GM12864 (cell line): ENCODE data around the gene AIMP1.

ENCODE experiments used
- DNase-seq: peaks from one replicate; pipeline ENCODE4 v3.0.0-alpha.2; 2011; ENCODE audit warnings: low read depth
- H3K4me3 ChIP-seq: 2 replicates; pipeline ENCODE4 v1.5.1; 2011; ENCODE audit warnings: mild to moderate bottlenecking, low read depth, low read length, control low read depth
- CTCF ChIP-seq: IDR thresholded peaks from 2 replicates; pipeline ENCODE4 v1.5.1; 2011; ENCODE audit warnings: low read depth, mild to moderate bottlenecking, moderate library complexity, low read length, control low read depth, inconsistent platforms; ENCODE audit errors: missing control alignments

The AIMP1 gene

DNA sequence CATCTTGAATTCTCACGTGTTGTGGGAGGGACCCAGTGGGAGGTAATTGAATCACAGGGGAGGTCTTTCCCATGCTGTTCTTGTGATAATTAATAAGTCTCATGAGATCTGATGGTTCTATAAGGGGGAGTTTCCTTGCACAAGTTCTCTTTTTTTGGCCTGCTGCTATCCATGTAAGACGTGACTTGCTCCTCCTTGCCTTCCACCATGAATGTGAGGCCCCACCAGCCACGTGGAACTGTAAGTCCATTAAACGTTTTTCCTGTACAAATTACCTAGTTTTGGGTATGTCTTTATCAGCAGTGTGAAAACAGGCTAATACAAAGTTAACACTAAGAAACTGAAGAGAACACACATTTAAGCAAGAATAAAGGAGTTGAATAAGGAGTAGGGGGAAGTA is 16.4 kb upstream of the AIMP1 start:
- DNase-seq = no peak
- H3K4me3 ChIP-seq = no peak overlapping the region
- TF ChIP-seq CTCF = no peak

GRCh38 chr4:106301393-106302061 is 14.8 kb upstream of the AIMP1 start:
- no peak for DNase-seq
- no peak overlapping the region for H3K4me3 ChIP-seq
- no peak for TF ChIP-seq CTCF

- no peak for TF ChIP-seq CTCF
- H3K4me3 ChIP-seq = no peak overlapping the region
- DNase-seq = no peak
Measured at GRCh38 chr4:106302062-106302438, 14.3 kb upstream of the AIMP1 start.

DNA sequence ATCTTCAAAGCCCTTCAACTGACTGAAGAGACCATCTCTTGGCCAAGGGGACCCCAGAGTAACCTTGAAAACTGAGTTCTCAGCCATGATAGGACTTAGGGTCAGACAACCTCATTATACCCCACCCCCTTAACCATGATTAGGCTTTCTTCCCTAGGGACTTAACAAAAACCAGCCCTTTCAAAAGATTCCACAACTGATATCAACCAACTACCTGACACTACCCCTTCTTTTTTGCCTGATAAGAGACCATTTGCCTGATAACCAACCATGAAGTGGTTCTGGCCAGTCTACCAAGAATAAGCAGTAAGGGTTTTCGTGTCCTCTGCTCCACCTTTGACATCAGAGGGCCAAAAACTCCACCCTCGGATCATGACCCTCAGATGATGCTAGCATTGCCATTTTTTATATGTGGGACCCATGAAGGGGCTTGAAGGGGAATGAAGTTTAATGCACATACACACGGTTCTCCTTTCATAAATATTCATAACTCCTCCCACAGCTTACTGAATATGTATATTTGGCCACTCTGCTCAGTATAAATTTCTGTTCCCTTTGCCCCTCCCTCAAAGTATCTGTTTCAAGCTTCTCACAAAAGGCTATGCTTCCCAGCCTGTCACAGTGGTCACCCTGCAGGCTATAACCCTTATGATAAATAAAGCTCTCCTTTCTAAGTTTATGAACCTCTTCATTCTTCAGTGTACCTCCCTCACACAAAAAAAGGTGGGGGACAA is 12.6 kb upstream of the AIMP1 start:
- no peak for TF ChIP-seq CTCF
- no peak for DNase-seq
- no peak overlapping the region for H3K4me3 ChIP-seq

- no peak for TF ChIP-seq CTCF
- DNase-seq = no peak
- no peak overlapping the region for H3K4me3 ChIP-seq
Measured at GRCh38 chr4:106304632-106305031, 11.7 kb upstream of the AIMP1 start.

DNA sequence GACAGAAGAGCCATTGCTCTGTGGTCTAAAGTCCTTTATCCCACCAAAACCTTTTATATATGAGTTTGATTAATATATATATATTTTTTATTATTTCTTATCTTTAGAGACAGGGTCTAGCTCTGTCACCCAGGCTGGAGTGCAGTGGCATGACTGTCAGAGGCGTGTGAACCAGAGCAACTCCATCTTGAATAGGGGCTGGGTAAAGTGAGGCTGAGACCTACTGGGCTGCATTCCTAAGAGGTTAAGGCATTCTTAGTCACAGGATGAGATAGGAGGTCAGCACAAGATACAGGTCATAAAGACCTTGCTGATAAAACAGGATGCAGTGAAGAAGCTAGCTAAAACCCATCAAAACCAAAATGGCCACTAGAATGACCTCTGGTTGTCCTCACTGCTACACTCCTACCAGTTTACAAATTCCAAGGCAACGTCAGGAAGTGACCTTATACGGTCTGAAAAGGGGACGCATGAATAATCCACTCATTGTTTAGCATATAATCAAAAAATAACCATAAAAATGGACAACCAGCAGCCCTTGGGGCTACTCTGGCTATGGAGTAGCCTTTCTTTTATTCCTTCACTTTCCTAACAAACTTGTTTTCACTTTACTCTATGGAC is 10.8 kb upstream of the AIMP1 start:
- no peak for DNase-seq
- H3K4me3 ChIP-seq = no peak overlapping the region
- no peak for TF ChIP-seq CTCF
